Measurements from ENCODE around the gene SLC30A2.

DNA sequence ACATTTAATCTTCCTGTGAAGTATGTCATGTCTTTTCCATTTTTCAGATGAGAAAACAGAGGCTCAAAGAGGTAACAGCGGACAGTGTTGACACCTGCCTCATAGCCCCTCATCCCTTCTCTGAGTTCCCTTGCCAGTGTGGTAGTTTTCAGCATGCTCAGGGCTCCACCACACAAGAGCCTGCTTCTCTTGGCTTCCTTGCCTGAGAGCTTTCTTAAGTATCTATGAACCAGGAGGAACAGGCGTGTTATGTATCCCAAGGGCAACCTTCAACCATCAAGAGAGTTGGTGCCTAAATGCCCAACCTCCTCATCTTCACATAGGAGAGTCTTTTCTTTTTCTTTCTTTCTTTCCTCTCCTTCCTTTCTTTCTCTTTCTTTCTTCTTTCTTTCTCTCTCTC lies 42.2 kb downstream of the SLC30A2 start:
- TF ChIP-seq CTCF (IDR thresholded peaks at IDR 0.05 in 8 of 11, conservative IDR thresholded peaks at IDR 0.05 in 3 of 11): no peak
- TF ChIP-seq POLR2AphosphoS5 (IDR thresholded peaks at IDR 0.05): no peak
- no peak for TF ChIP-seq POLR2A (IDR thresholded peaks at IDR 0.05)

Measured in spleen (tissue), 7 donors.